ENCODE results near the gene GABRP.

- TF ChIP-seq, protein P1, sequence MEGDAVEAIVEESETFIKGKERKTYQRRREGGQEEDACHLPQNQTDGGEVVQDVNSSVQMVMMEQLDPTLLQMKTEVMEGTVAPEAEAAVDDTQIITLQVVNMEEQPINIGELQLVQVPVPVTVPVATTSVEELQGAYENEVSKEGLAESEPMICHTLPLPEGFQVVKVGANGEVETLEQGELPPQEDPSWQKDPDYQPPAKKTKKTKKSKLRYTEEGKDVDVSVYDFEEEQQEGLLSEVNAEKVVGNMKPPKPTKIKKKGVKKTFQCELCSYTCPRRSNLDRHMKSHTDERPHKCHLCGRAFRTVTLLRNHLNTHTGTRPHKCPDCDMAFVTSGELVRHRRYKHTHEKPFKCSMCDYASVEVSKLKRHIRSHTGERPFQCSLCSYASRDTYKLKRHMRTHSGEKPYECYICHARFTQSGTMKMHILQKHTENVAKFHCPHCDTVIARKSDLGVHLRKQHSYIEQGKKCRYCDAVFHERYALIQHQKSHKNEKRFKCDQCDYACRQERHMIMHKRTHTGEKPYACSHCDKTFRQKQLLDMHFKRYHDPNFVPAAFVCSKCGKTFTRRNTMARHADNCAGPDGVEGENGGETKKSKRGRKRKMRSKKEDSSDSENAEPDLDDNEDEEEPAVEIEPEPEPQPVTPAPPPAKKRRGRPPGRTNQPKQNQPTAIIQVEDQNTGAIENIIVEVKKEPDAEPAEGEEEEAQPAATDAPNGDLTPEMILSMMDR (conservative IDR thresholded peaks at IDR 0.05; ENCODE audit: low read length), result no peak
- no peak for TF ChIP-seq EZH2phosphoT487 (IDR thresholded peaks at IDR 0.05; ENCODE audit: borderline replicate concordance)
Measured at GRCh38 chr5:170819824-170820223, 36.3 kb downstream of the GABRP start.

All from Loucy (cell line).